DND-41 (cell line): ENCODE data around the gene AP1G2.

Experiments
- ATAC-seq: fragments of 200-7000 bp; cut with Tn5 transposase; 3 replicates; pipeline ENCODE4 v1.9.1; 2021; ENCODE audit warnings: low read depth; ENCODE audit not compliant: insufficient read depth
- DNase-seq: peaks from one replicate; pipeline ENCODE4 v3.0.0-alpha.2; 2020
- H2AFZ ChIP-seq: 2 replicates; pipeline ENCODE4 v1.6.0; 2012; ENCODE audit warnings: low read depth, low read length
- H3K27ac ChIP-seq: 2 replicates; pipeline ENCODE4 v1.5.1; 2012; ENCODE audit warnings: low read length, inconsistent platforms
- H3K27me3 ChIP-seq: fragments of 200-600 bp; sonication (generic); 2 replicates; pipeline ENCODE4 v1.6.0; 2012; ENCODE audit warnings: low read length, mild to moderate bottlenecking, inconsistent platforms; ENCODE audit not compliant: insufficient read depth, poor library complexity
- H3K36me3 ChIP-seq: 2 replicates; pipeline ENCODE4 v1.5.1; 2012; ENCODE audit warnings: low read length, inconsistent platforms; ENCODE audit not compliant: insufficient read depth
- H3K4me1 ChIP-seq: 2 replicates; pipeline ENCODE4 v1.5.1; 2012; ENCODE audit warnings: mild to moderate bottlenecking, low read length; ENCODE audit not compliant: insufficient read depth
- H3K4me2 ChIP-seq: 2 replicates; pipeline ENCODE4 v1.6.0; 2012; ENCODE audit warnings: mild to moderate bottlenecking, moderate library complexity, low read length, inconsistent platforms; ENCODE audit not compliant: insufficient read depth
- H3K4me3 ChIP-seq, 2 experiments: fragments of 200-600 bp in 1 of 2; shearing (Covaris generic) in 1 of 2; 2 replicates each; pipeline ENCODE4 v1.5.1; 2012 to 2016; ENCODE audit warnings: inconsistent platforms in 2 of 2, low read length in 2 of 2, mild to moderate bottlenecking in 2 of 2, low read depth in 1 of 2, moderate library complexity in 1 of 2
- H3K79me2 ChIP-seq: 2 replicates; pipeline ENCODE4 v1.6.0; 2012; ENCODE audit warnings: low read length, inconsistent platforms; ENCODE audit not compliant: insufficient read depth
- H3K9ac ChIP-seq: 2 replicates; pipeline ENCODE4 v1.6.0; 2012; ENCODE audit warnings: low read depth, mild to moderate bottlenecking, inconsistent platforms, low read length, moderate library complexity
- H3K9me3 ChIP-seq: 2 replicates; pipeline ENCODE4 v1.5.1; 2012; ENCODE audit warnings: low read length, moderate library complexity, mild to moderate bottlenecking, inconsistent platforms; ENCODE audit not compliant: insufficient read depth, severe bottlenecking
- H4K20me1 ChIP-seq: 2 replicates; pipeline ENCODE4 v1.6.0; 2012; ENCODE audit warnings: low read length; ENCODE audit not compliant: insufficient read depth
- CTCF ChIP-seq: IDR thresholded peaks from 2 replicates; pipeline ENCODE4 v1.5.1; 2012; ENCODE audit warnings: borderline replicate concordance, low read length, moderate library complexity, mild to moderate bottlenecking; ENCODE audit not compliant: poor library complexity, severe bottlenecking; ENCODE audit errors: extremely low read depth
- EZH2 ChIP-seq: IDR thresholded peaks from 3 replicates; pipeline ENCODE4 v1.6.1; 2012; ENCODE audit warnings: borderline replicate concordance, low read depth, mild to moderate bottlenecking, moderate library complexity, low read length, inconsistent platforms; ENCODE audit not compliant: severe bottlenecking

The AP1G2 gene

DNA sequence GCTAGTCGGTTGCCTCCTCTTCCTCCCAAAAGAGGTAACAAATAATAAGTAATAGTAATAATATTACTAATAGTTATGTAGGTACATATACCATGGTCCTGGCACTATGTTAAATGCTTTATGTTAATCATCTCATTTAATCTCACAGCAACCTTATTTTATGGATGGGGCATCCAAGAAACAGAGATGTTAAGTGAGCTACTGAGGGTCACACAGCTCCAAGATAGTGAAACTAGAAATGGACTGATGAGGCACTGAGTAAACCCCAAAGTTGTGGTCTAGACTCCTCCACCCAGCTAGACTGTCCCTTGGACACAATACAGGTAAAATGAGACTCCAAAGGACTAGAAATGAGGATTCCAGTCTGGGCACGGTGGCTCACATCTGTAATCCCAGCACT lies 31.1 kb downstream of the AP1G2 start:
- H3K4me2 ChIP-seq, result no peak overlapping the region
- ATAC-seq, result no peak
- no peak overlapping the region for H3K27ac ChIP-seq
- H3K9me3 ChIP-seq, result no peaks in the 10 kb centered on the region
- no peaks in the 10 kb centered on the region for H3K79me2 ChIP-seq
- H2AFZ ChIP-seq, result no peak overlapping the region
- DNase-seq, result no peak
- no peaks in the 10 kb centered on the region for H3K36me3 ChIP-seq
- H3K9ac ChIP-seq, result no peak overlapping the region
- no peaks in the 10 kb centered on the region for H3K4me1 ChIP-seq
- no peak for TF ChIP-seq EZH2
- TF ChIP-seq CTCF, result no peak
- no peaks in the 10 kb centered on the region; the same call in 1 of the 2 replicates for H4K20me1 ChIP-seq
- no peak overlapping the region for H3K4me3 ChIP-seq
- no peaks in the 10 kb centered on the region for H3K27me3 ChIP-seq

- H3K79me2 ChIP-seq, result no peaks in the 10 kb centered on the region
- DNase-seq (no peak), ATAC-seq (no peak)
- no peak overlapping the region for H2AFZ ChIP-seq
- H3K36me3 ChIP-seq, result no peaks in the 10 kb centered on the region
- no peaks in the 10 kb centered on the region for H3K9me3 ChIP-seq
- H3K4me3 ChIP-seq, result no peak overlapping the region
- no peak overlapping the region for H3K4me2 ChIP-seq
- H3K27ac ChIP-seq, result no peak overlapping the region
- no peaks in the 10 kb centered on the region for H3K27me3 ChIP-seq
- H3K4me1 ChIP-seq, result peaks cover 2% of the 10 kb centered on the region
- no peaks in the 10 kb centered on the region; the same call in 1 of the 2 replicates for H4K20me1 ChIP-seq
- no peak overlapping the region for H3K9ac ChIP-seq
- TF ChIP-seq EZH2, result no peak
- no peak for TF ChIP-seq CTCF
Measured at GRCh38 chr14:23535943-23536342, 31.6 kb downstream of the AP1G2 start.

DNA sequence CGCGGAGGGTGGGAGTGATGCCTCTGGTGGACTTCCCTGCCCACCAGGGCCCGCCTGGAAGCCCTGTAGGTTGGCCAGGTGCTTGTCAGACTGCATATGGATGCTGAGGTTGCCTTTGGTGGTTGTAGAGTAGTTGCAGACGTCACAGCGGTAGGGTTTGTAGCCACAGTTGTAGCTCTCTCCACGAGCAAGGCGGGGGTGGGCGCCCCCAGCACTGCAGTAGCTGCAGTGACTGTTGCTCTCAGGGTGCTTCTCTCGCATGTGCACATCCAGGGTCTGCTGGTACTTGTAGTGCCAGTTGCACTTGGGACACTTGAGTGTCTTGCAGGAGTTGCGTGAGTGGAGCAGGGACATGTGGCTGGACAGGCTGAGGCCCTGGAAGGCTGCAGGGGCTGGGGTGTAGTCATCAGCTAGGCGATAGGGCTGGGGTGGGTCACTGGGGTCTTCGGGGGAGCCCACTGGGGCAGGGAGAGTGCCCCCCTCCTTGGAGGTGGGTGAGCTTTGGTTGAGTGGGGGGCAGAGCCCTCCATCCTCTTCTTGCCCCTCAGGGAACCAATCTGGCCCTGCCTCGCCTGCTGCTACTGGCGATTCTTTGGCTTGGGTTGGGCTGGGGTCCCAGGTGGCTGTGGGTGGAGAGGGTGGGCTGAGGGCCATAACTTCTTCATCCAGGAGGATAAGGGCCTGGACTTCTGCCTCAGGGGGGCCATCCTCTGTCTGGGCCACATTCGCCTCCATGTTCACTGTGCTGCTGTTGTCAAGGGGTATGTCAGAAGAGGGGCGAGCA lies 33.7 kb downstream of the AP1G2 start:
- Histone ChIP-seq H4K20me1 (no peaks in the 10 kb centered on the region; the same call in 1 of the 2 replicates), H3K9ac (no peak overlapping the region), H3K4me3 (no peak overlapping the region), H3K4me1 (peaks cover 9% of the 10 kb centered on the region), H3K9me3 (no peaks in the 10 kb centered on the region), H3K36me3 (no peaks in the 10 kb centered on the region), H3K27ac (no peak overlapping the region), H3K79me2 (no peaks in the 10 kb centered on the region), H2AFZ (no peak overlapping the region), H3K4me2 (no peak overlapping the region), H3K27me3 (no peaks in the 10 kb centered on the region)
- no peak for DNase-seq
- no peak for ATAC-seq
- TF ChIP-seq EZH2 (no peak), CTCF (no peak)

DNA sequence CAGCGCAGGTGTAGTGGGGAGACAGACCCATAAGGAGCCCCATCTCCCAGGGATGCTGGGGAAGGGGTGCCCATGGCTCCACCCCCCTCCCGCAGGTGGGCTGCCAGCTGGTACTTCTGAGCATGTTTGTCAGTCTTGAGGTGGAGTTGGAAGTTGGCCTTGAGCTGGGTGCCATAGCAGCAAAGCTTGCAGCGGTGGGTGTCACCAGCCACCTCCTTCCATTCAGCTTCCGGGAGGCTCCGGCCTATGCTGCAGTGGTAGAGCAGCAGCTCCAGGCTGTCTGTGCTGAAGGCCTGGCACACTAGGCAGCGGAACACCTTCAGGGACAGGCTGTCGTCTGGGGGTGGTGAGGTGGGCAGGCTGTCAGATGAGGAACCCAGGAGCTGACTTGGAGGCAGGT lies 34.9 kb downstream of the AP1G2 start:
- H3K27ac ChIP-seq, result no peak overlapping the region
- H3K4me2 ChIP-seq, result no peak overlapping the region
- no peak overlapping the region for H3K4me3 ChIP-seq
- no peaks in the 10 kb centered on the region for H3K27me3 ChIP-seq
- no peak for DNase-seq
- H3K9me3 ChIP-seq, result no peaks in the 10 kb centered on the region
- no peak for ATAC-seq
- H3K36me3 ChIP-seq, result no peaks in the 10 kb centered on the region
- no peak overlapping the region for H3K9ac ChIP-seq
- TF ChIP-seq CTCF, result no peak
- no peak for TF ChIP-seq EZH2
- peaks cover 9% of the 10 kb centered on the region for H3K4me1 ChIP-seq
- H2AFZ ChIP-seq, result no peak overlapping the region
- H3K79me2 ChIP-seq, result no peaks in the 10 kb centered on the region
- no peaks in the 10 kb centered on the region for H4K20me1 ChIP-seq
